ENCODE measurements around the gene BEST4.

Gene BEST4

GRCh38 chr1:44788120-44788860 lies at the start of gene BEST4:
TSS of gene BEST4 (minus strand) at chr1:44788170. CDS start at chr1:44787705, 465 bp downstream.
- peaks cover 27% of the 10 kb centered on the region for H3K4me1 ChIP-seq (ENCODE audit: insufficient read depth, low read length)
- no peaks in the 10 kb centered on the region for H3K27me3 ChIP-seq (ENCODE audit: control insufficient read depth in 1 of 2, insufficient read depth in 2 of 2, low read length in 2 of 2)
- H3K9me3 ChIP-seq (ENCODE audit: low read length): no peaks in the 10 kb centered on the region
- H3K9ac ChIP-seq (ENCODE audit: low read length): no peak within 1 kb of the TSS
- H3K4me3 ChIP-seq (ENCODE audit: low read depth in 1 of 2, low read length in 2 of 2): no peak within 1 kb of the TSS
- H3K36me3 ChIP-seq (ENCODE audit: insufficient read depth, low read length): no peaks in the 10 kb centered on the region
- H3K27ac ChIP-seq (ENCODE audit: low read depth, low read length): no peak within 1 kb of the TSS

GRCh38 chr1:44835738-44836675 lies 48.0 kb upstream of the BEST4 start:
- Histone ChIP-seq H3K9ac (ENCODE audit: low read length) (no peak overlapping the region), H3K4me1 (ENCODE audit: insufficient read depth, low read length) (peaks cover 3% of the 10 kb centered on the region), H3K9me3 (ENCODE audit: low read length) (no peaks in the 10 kb centered on the region), H3K4me3 (ENCODE audit: low read depth in 1 of 2, low read length in 2 of 2) (no peak overlapping the region), H3K27me3 (ENCODE audit: control insufficient read depth in 1 of 2, insufficient read depth in 2 of 2, low read length in 2 of 2) (no peaks in the 10 kb centered on the region), H3K27ac (ENCODE audit: low read depth, low read length) (no peak overlapping the region), H3K36me3 (ENCODE audit: insufficient read depth, low read length) (no peaks in the 10 kb centered on the region)

GRCh38 chr1:44834328-44834727 lies 46.4 kb upstream of the BEST4 start:
- Histone ChIP-seq H3K36me3 (ENCODE audit: insufficient read depth, low read length) (no peaks in the 10 kb centered on the region), H3K9me3 (ENCODE audit: low read length) (no peaks in the 10 kb centered on the region), H3K9ac (ENCODE audit: low read length) (no peak overlapping the region), H3K4me3 (ENCODE audit: low read depth in 1 of 2, low read length in 2 of 2) (no peak overlapping the region), H3K27ac (ENCODE audit: low read depth, low read length) (no peak overlapping the region), H3K4me1 (ENCODE audit: insufficient read depth, low read length) (peaks cover 3% of the 10 kb centered on the region), H3K27me3 (ENCODE audit: control insufficient read depth in 1 of 2, insufficient read depth in 2 of 2, low read length in 2 of 2) (no peaks in the 10 kb centered on the region)

GRCh38 chr1:44832056-44832705 lies 44.2 kb upstream of the BEST4 start:
- Histone ChIP-seq H3K36me3 (ENCODE audit: insufficient read depth, low read length) (no peaks in the 10 kb centered on the region), H3K4me3 (ENCODE audit: low read depth in 1 of 2, low read length in 2 of 2) (no peak overlapping the region), H3K9ac (ENCODE audit: low read length) (no peak overlapping the region), H3K27me3 (ENCODE audit: control insufficient read depth in 1 of 2, insufficient read depth in 2 of 2, low read length in 2 of 2) (no peaks in the 10 kb centered on the region), H3K9me3 (ENCODE audit: low read length) (no peaks in the 10 kb centered on the region), H3K4me1 (ENCODE audit: insufficient read depth, low read length) (peaks cover 3% of the 10 kb centered on the region), H3K27ac (ENCODE audit: low read depth, low read length) (no peak overlapping the region)

- H3K4me1 ChIP-seq (ENCODE audit: insufficient read depth, low read length): peaks cover 3% of the 10 kb centered on the region
- no peaks in the 10 kb centered on the region for H3K9me3 ChIP-seq (ENCODE audit: low read length)
- no peaks in the 10 kb centered on the region for H3K36me3 ChIP-seq (ENCODE audit: insufficient read depth, low read length)
- H3K27ac ChIP-seq (ENCODE audit: low read depth, low read length): no peak overlapping the region
- no peaks in the 10 kb centered on the region for H3K27me3 ChIP-seq (ENCODE audit: control insufficient read depth in 1 of 2, insufficient read depth in 2 of 2, low read length in 2 of 2)
- no peak overlapping the region for H3K9ac ChIP-seq (ENCODE audit: low read length)
- no peak overlapping the region for H3K4me3 ChIP-seq (ENCODE audit: low read depth in 1 of 2, low read length in 2 of 2)
Observed at GRCh38 chr1:44831516-44831915, 43.5 kb upstream of the BEST4 start.

GRCh38 chr1:44830900-44831304 lies 42.9 kb upstream of the BEST4 start:
- no peaks in the 10 kb centered on the region for H3K27me3 ChIP-seq (ENCODE audit: control insufficient read depth in 1 of 2, insufficient read depth in 2 of 2, low read length in 2 of 2)
- no peaks in the 10 kb centered on the region for H3K36me3 ChIP-seq (ENCODE audit: insufficient read depth, low read length)
- H3K9ac ChIP-seq (ENCODE audit: low read length): no peak overlapping the region
- H3K9me3 ChIP-seq (ENCODE audit: low read length): no peaks in the 10 kb centered on the region
- peaks cover under 1% of the 10 kb centered on the region for H3K4me1 ChIP-seq (ENCODE audit: insufficient read depth, low read length)
- H3K4me3 ChIP-seq (ENCODE audit: low read depth in 1 of 2, low read length in 2 of 2): no peak overlapping the region
- H3K27ac ChIP-seq (ENCODE audit: low read depth, low read length): no peak overlapping the region

GRCh38 chr1:44829506-44830384 lies 41.8 kb upstream of the BEST4 start:
- H3K27me3 ChIP-seq (ENCODE audit: control insufficient read depth in 1 of 2, insufficient read depth in 2 of 2, low read length in 2 of 2): no peaks in the 10 kb centered on the region
- no peaks in the 10 kb centered on the region for H3K36me3 ChIP-seq (ENCODE audit: insufficient read depth, low read length)
- no peak overlapping the region for H3K27ac ChIP-seq (ENCODE audit: low read depth, low read length)
- H3K9me3 ChIP-seq (ENCODE audit: low read length): no peaks in the 10 kb centered on the region
- no peaks in the 10 kb centered on the region for H3K4me1 ChIP-seq (ENCODE audit: insufficient read depth, low read length)
- no peak overlapping the region for H3K9ac ChIP-seq (ENCODE audit: low read length)
- H3K4me3 ChIP-seq (ENCODE audit: low read depth in 1 of 2, low read length in 2 of 2): no peak overlapping the region

GRCh38 chr1:44828841-44829440 lies 41.0 kb upstream of the BEST4 start:
- no peaks in the 10 kb centered on the region for H3K9me3 ChIP-seq (ENCODE audit: low read length)
- H3K9ac ChIP-seq (ENCODE audit: low read length): no peak overlapping the region
- no peak overlapping the region for H3K4me3 ChIP-seq (ENCODE audit: low read depth in 1 of 2, low read length in 2 of 2)
- H3K27ac ChIP-seq (ENCODE audit: low read depth, low read length): no peak overlapping the region
- no peaks in the 10 kb centered on the region for H3K36me3 ChIP-seq (ENCODE audit: insufficient read depth, low read length)
- no peaks in the 10 kb centered on the region for H3K4me1 ChIP-seq (ENCODE audit: insufficient read depth, low read length)
- no peaks in the 10 kb centered on the region for H3K27me3 ChIP-seq (ENCODE audit: control insufficient read depth in 1 of 2, insufficient read depth in 2 of 2, low read length in 2 of 2)

GRCh38 chr1:44828003-44828651 lies 40.2 kb upstream of the BEST4 start:
- Histone ChIP-seq H3K9me3 (ENCODE audit: low read length) (no peaks in the 10 kb centered on the region), H3K9ac (ENCODE audit: low read length) (no peak overlapping the region), H3K27ac (ENCODE audit: low read depth, low read length) (no peak overlapping the region), H3K36me3 (ENCODE audit: insufficient read depth, low read length) (no peaks in the 10 kb centered on the region), H3K4me3 (ENCODE audit: low read depth in 1 of 2, low read length in 2 of 2) (no peak overlapping the region), H3K4me1 (ENCODE audit: insufficient read depth, low read length) (no peaks in the 10 kb centered on the region), H3K27me3 (ENCODE audit: control insufficient read depth in 1 of 2, insufficient read depth in 2 of 2, low read length in 2 of 2) (no peaks in the 10 kb centered on the region)
